NCI-H1436 (cell line): ENCODE results near the gene PXMP4.

Experiments
- DNase-seq: peaks from one replicate; lab custom pipeline; 2025; lab: John Stamatoyannopoulos, UW

The PXMP4 gene

GRCh38 chr20:33669873-33670640, 50.1 kb downstream of the PXMP4 start:
- DNase-seq, result no peak

DNA sequence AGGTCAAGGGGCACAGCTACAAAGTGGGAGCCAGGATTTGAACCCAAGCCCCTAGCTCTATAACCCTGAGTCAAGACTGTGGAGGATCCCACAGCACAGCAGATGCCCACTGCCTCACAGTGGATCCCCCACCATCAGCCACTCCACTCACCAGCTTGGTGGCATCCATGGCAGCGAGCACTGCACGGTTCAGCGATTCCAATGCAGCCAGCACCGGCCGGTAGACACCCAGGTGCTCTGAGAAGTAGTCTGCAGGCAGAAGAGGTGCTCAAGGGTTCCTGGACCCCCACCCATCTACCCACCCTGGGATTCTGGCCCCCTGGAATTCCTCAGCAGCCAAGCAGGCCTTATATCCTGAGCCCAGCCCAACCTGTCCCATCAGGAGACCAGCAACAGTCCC, 50.9 kb downstream of the PXMP4 start:
- no peak for DNase-seq

GRCh38 chr20:33668466-33669155, 51.5 kb downstream of the PXMP4 start:
- no peak for DNase-seq

- no peak for DNase-seq
These were observed 52.2 kb downstream of the PXMP4 start for GRCh38 chr20:33667676-33668465.

DNA sequence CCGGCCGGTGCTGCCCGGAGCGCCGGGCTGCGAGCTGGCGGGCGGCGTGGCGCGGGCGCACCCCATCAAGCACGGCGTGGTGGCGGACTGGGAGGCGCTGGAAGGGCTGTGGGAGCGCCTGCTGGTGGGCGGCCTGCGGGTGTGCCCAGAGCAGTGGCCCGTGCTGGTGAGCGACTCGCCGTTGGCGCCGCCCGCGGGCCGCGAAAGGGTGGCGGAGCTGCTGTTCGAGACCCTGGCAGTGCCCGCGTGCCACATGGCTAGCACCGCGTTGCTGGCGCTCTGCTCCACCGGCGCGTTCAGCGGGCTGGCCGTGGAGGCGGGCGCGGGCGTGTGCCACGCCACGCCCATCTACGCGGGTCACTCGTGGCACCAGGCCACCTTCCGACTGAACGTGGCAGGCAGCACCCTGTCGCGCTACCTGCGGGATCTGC, 52.9 kb downstream of the PXMP4 start:
- DNase-seq, result no peak

- peak; percentile 65 for DNase-seq
These were observed 53.5 kb downstream of the PXMP4 start, which contains the start of gene ACTL10 for GRCh38 chr20:33666293-33667244. Gene ACTL10, plus strand, starts transcription at chr20:33666943. Its CDS starts 555 bp downstream, at chr20:33667498.

DNA sequence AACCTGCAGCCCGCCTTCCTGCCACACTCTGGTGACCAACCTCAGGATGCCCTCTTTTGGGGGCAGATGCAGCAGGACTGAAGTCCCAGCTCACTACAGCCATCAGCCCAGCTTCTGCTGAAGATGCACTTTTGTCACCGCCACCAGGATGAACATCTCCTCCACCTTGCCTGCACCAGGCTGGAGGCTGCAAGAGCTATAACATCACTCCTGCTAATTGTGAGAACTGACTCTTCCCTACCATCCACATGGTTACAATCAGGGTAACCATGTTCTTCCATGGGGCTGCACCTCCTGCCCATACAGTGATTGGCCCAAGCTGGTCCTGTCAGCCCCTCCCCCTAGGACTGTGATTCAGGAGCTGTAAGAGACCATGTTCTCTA, 55.4 kb downstream of the PXMP4 start:
- DNase-seq, result no peak

DNA sequence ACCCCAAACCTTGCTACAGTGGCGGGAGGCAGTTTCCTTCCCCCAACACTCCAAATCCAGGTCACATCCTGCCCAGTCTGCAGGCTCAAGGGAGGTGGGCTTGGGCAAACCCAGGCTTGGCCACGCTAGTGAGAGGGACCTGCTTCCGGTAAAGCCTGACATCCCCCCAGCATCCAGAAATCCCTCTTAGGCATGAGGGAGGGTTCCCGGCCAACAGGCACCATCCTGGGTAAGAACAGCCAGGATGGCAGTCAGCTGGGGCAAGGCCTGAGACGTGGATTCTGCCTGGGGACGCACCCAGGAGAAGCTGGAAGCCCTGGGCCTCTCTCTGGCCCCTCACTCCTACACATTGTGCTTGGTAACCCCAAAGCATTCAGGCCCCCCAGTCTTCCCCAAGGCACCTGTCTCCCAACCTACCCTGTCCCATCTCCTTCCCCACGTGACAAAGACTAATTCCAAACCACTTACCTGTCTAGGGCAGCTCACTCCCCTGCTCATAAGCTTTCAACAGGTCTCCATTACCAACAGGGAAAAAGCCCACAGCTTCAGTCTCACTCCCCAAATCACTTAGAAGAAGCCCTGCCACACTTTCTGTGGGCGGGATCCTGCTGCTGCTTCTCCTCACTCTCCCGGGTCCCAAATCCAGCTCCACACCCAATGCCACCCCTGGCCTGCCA, 55.9 kb downstream of the PXMP4 start:
- no peak for DNase-seq

DNA sequence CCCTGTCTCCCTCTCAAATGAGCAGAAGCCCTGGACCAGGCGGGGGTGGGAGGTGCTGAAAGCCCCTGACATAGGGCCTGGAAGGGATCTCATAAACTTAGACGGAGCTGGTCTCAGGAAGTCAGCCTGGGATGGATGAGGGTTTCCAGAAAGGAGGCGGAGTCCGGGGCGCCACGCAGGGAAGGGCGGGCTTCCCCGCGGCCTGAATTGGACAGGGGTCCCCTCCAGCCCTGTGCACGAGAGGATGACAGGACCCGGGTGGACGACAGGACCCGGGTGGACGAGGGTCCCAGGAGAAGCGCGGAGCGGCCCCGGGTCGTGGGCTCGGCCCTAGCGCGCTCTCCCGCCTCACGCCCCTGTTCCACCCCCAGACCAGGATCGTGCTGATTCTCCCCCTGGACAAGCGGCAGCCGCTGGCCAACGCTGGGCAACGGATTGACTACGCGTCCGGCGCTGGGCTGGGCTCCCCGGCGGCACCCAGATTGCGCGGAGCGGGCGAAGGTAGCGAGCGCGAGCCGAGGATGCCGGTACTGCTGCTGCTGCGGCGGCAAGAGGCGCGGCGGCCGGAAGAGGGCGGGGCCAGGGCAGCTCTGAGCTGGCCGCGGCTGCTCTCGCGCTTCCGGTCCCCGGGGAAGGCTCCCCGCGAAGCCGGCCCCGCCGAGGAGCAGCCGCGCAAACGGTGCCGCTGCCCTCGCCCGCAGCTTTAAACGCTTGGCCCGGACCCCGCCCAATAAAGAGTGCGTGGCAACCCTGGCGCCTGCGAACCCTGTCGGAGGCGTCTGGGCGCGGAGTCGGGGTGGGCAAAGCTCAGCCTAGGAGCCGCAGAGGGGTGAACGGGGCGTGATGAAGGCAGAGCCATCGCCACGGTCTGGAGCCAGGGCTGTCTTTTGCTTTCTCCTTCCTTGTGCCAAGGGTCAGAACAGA, 56.7 kb downstream of the PXMP4 start:
- DNase-seq, result peak; percentile 74

GRCh38 chr20:33662172-33662571, 57.9 kb downstream of the PXMP4 start, which contains the start of gene C20orf144:
Gene C20orf144, plus strand, starts transcription at chr20:33662327. Its CDS starts 19 bp downstream, at chr20:33662346.
- no peak for DNase-seq

- DNase-seq, result no peak
These were observed 59.4 kb downstream of the PXMP4 start for GRCh38 chr20:33660685-33661058.

DNA sequence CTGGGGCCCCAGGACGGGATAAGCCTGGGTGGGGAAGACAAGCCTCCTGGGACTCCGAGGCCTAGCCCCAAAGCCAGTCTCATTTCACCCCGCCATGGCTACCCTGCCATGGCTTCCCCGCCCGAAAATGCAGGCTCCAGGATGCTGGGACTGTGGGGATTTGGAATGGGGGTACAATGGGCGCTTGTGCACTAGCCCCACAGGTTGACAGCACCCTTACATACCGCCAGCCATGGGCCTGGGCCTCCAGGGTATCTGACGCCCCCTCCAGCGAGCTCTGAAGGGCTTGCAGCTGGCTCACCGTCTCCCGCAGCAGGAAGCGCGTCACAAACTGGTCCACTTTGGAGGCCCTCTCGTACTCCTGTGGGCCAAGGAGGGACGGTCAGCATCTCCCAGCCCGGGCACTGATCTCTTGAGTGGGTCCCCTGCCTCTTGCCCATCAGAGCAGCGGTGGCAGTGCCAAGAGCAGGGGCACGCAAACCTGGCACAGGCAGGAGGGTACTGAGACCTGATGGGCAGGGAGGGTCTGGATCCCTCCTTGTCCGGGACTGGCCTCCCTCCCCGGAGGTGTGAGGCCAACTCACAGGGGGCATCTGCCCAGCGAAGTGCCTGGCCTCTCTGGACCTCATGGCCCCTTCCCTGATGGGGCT, 60.0 kb downstream of the PXMP4 start:
- DNase-seq, result no peak

- no peak for DNase-seq
These were observed 60.6 kb downstream of the PXMP4 start for GRCh38 chr20:33659341-33660034.

DNA sequence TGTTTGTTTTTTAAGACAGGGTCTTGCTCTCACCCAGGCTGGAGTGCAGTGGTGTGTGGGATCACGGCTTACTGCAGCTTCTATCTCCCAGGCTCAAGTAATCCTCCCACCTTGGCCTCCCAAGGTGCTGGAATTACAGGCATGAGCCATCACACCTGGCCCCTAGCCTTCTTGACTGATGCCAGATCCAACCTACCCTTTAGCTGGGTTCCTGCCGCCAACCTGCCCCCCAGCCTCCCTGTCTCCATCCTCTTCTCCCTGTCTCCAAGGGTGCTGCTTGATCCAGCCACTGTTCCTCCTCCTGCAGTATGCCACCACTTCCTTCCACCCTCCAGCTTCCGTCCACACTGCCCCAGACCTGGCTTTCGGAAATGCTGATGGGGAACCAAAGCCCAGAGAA, 61.2 kb downstream of the PXMP4 start:
- no peak for DNase-seq

DNA sequence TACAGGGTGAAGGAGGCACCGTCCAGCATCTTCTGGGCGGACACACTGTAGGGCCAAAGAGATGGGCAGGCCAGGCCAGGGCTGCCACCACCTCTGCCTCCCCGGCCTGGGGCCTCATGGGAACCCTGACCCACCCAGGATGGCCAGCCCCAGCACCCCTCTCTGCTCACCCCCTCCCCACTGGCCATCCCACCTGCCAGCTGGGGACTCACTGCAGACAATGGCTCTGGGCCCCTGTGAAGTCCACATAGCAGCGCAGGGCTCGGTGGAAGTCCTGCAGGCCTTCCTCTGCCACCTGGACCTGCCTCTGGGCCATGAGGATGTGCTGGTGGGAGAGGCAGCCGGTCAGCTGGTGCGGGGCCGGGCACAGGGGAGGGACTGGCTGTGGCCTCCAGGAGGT, 61.6 kb downstream of the PXMP4 start:
- no peak for DNase-seq

- no peak for DNase-seq
These were observed 62.4 kb downstream of the PXMP4 start for GRCh38 chr20:33657704-33658095.

GRCh38 chr20:33656783-33657703, 63.1 kb downstream of the PXMP4 start:
- DNase-seq, result no peak
